Measurements from ENCODE around the gene TCF4. TPM values are rescaled to one million over a fixed set of nuclear protein-coding genes. Genes with fewer than 3 reads are reported as not detected.
A peak's percentile ranks its signal among the peaks of the same experiment; 100 is the strongest.

Gene TCF4
- total and polyA plus RNA-seq, 5 experiments from 2014 or later: 0.39 to 8.9 (median 1.1) TPM

DNA sequence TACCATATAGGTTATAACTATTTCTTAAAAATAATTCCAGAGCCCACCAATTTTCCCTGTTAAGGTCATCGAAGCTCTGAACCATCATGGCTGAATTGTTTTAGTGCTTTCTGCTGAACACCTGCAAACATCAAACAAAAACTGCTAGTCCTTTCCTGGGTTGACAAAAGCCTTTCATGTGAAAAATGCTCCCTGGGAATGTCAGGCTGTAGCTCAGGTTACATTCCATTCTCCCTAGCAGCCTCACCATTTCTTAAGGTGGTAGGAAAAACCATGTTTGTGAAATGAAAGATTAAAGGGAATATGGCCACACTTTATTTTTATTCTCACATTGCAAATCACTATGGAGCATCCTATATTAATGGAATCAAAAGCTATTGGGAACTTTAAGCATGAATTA lies 5.7 kb downstream of the TCF4 start:
- Mint-ChIP-seq H3K27ac (no peak overlapping the region), H3K4me1 (peaks cover 0 to 20% (median 10%) of the 10 kb centered on the region in 4 donors), H3K9me3 (peaks cover 0 to 4% (median 0%) of the 10 kb centered on the region in 9 donors), H3K4me3 (no peak overlapping the region), H3K36me3 (peaks cover 0 to 2% (median 0%) of the 10 kb centered on the region in 3 donors), H3K27me3 (peaks cover 20 to 30% (median 23%) of the 10 kb centered on the region in 5 donors)
- POLR2A ChIA-PET: no interaction called here
- DNase-seq (no peak), ATAC-seq (no peak)

GRCh38 chr18:55579501-55580270 lies 8.3 kb downstream of the TCF4 start:
- H3K36me3 Mint-ChIP-seq: no peaks in the 10 kb centered on the region
- peaks cover 0 to 8% (median 0%) of the 10 kb centered on the region in 4 donors for H3K4me1 Mint-ChIP-seq
- H3K27me3 Mint-ChIP-seq: peaks cover 0 to 8% (median 4%) of the 10 kb centered on the region in 5 donors
- no peak overlapping the region for H3K4me3 Mint-ChIP-seq
- peaks cover 0 to 2% (median 0%) of the 10 kb centered on the region in 9 donors for H3K9me3 Mint-ChIP-seq
- H3K27ac Mint-ChIP-seq: no peak overlapping the region
- DNase-seq (no peak), ATAC-seq (no peak)
- POLR2A ChIA-PET: no interaction called here

DNA sequence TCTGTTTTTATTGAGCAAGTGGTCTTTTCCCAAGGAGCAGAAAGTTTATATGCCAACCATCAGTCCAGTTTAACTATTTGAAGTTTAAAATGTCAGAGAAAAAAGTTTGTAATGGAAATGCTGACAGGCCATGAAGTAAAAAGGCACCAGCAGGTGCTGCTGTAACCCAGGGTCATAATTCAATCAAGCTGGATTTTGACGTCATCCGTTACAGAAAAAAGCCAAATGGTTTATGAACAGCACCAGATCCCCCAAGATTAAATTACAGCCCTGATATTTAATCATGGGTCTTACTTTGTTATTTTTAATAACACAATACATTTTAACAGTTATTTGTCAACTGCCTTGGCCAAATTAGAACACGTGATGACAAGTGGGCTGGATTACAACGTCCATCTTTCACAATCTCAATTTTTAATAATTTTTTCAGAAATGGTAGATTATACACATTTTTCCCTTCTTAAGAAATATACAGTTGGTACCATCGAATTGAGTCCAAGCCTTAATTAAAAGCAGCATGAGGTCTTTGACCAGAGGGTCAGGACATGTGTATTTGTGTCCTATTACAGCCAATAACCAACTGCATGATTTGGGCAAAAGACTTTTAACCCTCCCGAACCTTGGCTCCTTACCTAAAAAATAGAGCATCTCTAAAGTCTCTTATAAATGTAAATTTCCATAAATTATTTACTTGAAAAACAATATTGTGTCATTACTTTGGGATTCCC lies 10.0 kb downstream of the TCF4 start:
- ATAC-seq (no peak), DNase-seq (no peak)
- Mint-ChIP-seq H3K4me1 (peaks cover 0 to 8% (median 0%) of the 10 kb centered on the region in 4 donors), H3K4me3 (no peak overlapping the region), H3K27ac (no peak overlapping the region), H3K9me3 (no peaks in the 10 kb centered on the region), H3K36me3 (no peaks in the 10 kb centered on the region), H3K27me3 (peaks cover 0 to 6% (median 4%) of the 10 kb centered on the region in 5 donors)
- POLR2A ChIA-PET: no interaction called here

GRCh38 chr18:55576001-55576400 lies 12.0 kb downstream of the TCF4 start:
- POLR2A ChIA-PET: no interaction called here
- DNase-seq (no peak), ATAC-seq (no peak)
- H3K27me3 Mint-ChIP-seq: peaks cover 0 to 4% (median 0%) of the 10 kb centered on the region in 5 donors
- peaks cover 0 to 13% (median 0%) of the 10 kb centered on the region in 4 donors for H3K4me1 Mint-ChIP-seq
- peaks cover 0 to 4% (median 0%) of the 10 kb centered on the region in 9 donors for H3K9me3 Mint-ChIP-seq
- H3K27ac Mint-ChIP-seq: no peak overlapping the region
- no peak overlapping the region for H3K4me3 Mint-ChIP-seq
- H3K36me3 Mint-ChIP-seq: no peaks in the 10 kb centered on the region

DNA sequence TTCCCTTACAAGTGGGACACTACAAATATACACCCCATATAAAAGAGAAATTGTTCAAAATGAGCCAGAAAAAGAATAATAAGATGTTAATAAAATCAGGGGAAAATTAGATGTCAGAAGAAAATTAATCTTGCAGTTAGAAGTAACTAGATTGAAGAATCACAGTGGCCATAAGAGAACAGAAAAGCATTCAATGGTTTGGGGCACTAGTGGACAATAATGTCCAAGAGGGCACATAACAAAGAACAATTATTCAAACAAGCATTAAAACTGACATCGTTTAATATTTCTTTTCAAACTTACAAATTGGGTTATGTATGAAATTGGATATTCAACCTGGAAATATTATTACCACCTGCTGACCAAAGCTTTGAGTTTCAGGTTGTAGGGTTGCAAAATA lies 12.9 kb downstream of the TCF4 start:
- POLR2A ChIA-PET: no interaction called here
- DNase-seq (no peak), ATAC-seq (no peak)
- Mint-ChIP-seq H3K4me3 (no peak overlapping the region), H3K27me3 (peaks cover 0 to 4% (median 0%) of the 10 kb centered on the region in 5 donors), H3K27ac (no peak overlapping the region), H3K4me1 (peaks cover 0 to 16% (median 0%) of the 10 kb centered on the region in 4 donors), H3K9me3 (peaks cover 0 to 4% (median 0%) of the 10 kb centered on the region in 9 donors), H3K36me3 (no peaks in the 10 kb centered on the region)

DNA sequence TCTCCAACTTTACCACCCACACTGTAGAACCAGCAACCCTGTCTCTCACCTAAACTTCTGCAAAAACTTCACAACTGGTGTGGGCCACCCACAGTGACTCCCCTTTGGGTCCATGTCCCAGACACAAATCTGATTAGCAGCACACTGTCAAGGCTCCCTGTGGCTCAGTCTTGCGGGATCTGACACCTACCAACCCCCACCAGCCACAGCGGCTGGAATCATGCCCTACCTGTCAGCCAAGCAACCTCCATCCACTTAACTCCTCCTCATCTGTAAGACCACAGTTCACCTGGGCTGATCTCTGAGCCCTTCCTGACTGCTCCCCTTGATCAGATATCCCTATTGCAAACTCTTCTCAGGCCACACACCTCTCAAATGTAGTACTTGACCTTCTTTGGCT lies 14.6 kb downstream of the TCF4 start:
- peaks cover 0 to 16% (median 0%) of the 10 kb centered on the region in 4 donors for H3K4me1 Mint-ChIP-seq
- no peak for ATAC-seq
- H3K27me3 Mint-ChIP-seq: peaks cover 0 to 4% (median 0%) of the 10 kb centered on the region in 5 donors
- H3K27ac Mint-ChIP-seq: no peak overlapping the region
- H3K9me3 Mint-ChIP-seq: peaks cover 0 to 4% (median 0%) of the 10 kb centered on the region in 9 donors
- H3K36me3 Mint-ChIP-seq: no peaks in the 10 kb centered on the region
- POLR2A ChIA-PET: no interaction called here
- no peak overlapping the region for H3K4me3 Mint-ChIP-seq
- DNase-seq: no peak

- Mint-ChIP-seq H3K4me3 (no peak overlapping the region), H3K36me3 (no peaks in the 10 kb centered on the region), H3K27ac (no peak overlapping the region), H3K4me1 (peaks cover 0 to 14% (median 0%) of the 10 kb centered on the region in 4 donors), H3K9me3 (peaks cover 0 to 5% (median 0%) of the 10 kb centered on the region in 9 donors), H3K27me3 (peaks cover 0 to 4% (median 0%) of the 10 kb centered on the region in 5 donors)
- POLR2A ChIA-PET: no interaction called here
- no peak for ATAC-seq
- no peak for DNase-seq
These were observed 17.0 kb downstream of the TCF4 start for GRCh38 chr18:55570966-55571365.

DNA sequence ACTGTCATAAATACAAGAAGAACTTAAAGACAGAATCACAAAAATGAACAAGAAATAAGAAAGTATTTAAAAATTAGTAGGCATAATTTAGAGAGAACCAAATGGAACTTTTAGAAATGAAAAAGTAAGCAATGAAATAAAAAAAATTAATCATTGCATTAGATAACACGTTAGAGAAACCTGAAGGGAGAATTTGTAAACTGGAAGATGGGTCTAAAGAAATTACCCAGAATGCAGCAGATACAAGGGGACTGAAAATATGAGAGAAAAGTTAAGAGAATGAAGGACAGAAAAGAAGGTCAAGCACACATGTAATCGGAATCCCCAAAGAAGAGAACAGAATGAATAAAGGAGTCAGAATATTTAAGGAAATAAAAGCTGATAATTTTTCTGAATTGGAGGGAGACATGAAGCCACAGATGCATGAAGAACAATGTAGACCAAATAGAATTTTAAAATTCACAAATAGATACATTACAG lies 21.5 kb downstream of the TCF4 start:
- no peak for ATAC-seq
- DNase-seq: no peak
- Mint-ChIP-seq H3K4me3 (no peak overlapping the region), H3K27me3 (peaks cover 0 to 7% (median 0%) of the 10 kb centered on the region in 5 donors), H3K9me3 (peaks cover 0 to 9% (median 0%) of the 10 kb centered on the region in 9 donors), H3K27ac (no peak overlapping the region), H3K4me1 (peaks cover 0 to 5% (median 0%) of the 10 kb centered on the region in 4 donors), H3K36me3 (no peaks in the 10 kb centered on the region)
- POLR2A ChIA-PET: no interaction called here

- H3K4me1 Mint-ChIP-seq: no peaks in the 10 kb centered on the region
- H3K36me3 Mint-ChIP-seq: no peaks in the 10 kb centered on the region
- peaks cover 0 to 4% (median 0%) of the 10 kb centered on the region in 9 donors for H3K9me3 Mint-ChIP-seq
- ATAC-seq (no peak), DNase-seq (no peak)
- H3K4me3 Mint-ChIP-seq: no peak overlapping the region
- H3K27ac Mint-ChIP-seq: no peak overlapping the region
- peaks cover 0 to 11% (median 0%) of the 10 kb centered on the region in 5 donors for H3K27me3 Mint-ChIP-seq
- POLR2A ChIA-PET: no interaction called here
These were observed 28.3 kb downstream of the TCF4 start for GRCh38 chr18:55559739-55560138.

DNA sequence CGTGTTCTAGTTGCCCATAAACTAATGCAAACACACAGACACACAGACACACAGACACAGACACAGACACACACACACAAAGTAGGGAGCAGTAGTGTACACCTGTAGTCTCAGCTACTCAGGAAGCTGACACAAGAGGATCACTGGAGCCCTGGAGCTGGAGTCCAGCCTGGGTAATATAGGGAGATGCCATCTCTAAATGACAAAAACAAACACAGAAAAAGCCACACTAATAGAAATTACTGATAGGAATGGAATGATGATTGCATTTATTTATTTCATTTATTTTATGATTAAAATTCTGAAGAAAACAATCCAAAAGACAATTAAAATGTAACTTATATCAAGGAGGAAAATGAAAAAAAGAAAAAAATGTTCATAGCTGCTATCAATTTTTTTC lies 30.8 kb downstream of the TCF4 start:
- Mint-ChIP-seq H3K4me1 (no peaks in the 10 kb centered on the region), H3K9me3 (peaks cover 0 to 4% (median 0%) of the 10 kb centered on the region in 9 donors), H3K27ac (no peak overlapping the region), H3K36me3 (no peaks in the 10 kb centered on the region), H3K27me3 (peaks cover 0 to 4% (median 0%) of the 10 kb centered on the region in 5 donors), H3K4me3 (no peak overlapping the region)
- DNase-seq (no peak), ATAC-seq (no peak)
- POLR2A ChIA-PET: no interaction called here

DNA sequence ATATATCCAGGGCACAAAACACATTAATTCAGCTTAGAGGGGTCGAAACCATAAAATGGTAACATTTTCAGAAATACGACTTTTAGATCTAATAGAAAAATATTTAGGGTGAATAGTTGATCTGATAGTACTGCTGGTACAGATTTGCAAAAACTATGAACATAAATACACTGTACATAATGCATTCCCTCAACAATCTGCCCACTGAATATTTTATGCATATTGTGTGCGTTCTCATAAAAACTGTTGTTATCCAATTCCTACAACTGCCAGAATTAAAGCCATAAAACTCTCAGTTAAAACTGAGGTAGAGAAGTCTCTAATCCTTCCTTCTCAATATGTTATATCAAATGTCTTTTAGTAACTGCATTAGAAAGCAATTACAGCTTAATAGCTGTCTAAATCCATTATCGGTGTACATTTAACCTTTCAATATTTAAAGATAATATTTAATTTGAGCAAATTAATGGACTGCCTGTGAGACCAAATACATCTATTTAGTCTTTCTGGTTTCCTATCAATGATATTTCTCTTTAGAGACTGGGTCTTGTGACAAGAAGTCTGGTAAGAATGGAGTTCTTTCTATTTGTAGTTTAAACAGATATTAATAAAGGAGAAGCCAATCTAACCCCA lies 32.5 kb downstream of the TCF4 start:
- Mint-ChIP-seq H3K27ac (no peak overlapping the region), H3K4me3 (no peak overlapping the region), H3K27me3 (peaks cover 0 to 4% (median 0%) of the 10 kb centered on the region in 5 donors), H3K36me3 (no peaks in the 10 kb centered on the region), H3K9me3 (no peaks in the 10 kb centered on the region), H3K4me1 (no peaks in the 10 kb centered on the region)
- DNase-seq (no peak), ATAC-seq (no peak)
- POLR2A ChIA-PET: no interaction called here

DNA sequence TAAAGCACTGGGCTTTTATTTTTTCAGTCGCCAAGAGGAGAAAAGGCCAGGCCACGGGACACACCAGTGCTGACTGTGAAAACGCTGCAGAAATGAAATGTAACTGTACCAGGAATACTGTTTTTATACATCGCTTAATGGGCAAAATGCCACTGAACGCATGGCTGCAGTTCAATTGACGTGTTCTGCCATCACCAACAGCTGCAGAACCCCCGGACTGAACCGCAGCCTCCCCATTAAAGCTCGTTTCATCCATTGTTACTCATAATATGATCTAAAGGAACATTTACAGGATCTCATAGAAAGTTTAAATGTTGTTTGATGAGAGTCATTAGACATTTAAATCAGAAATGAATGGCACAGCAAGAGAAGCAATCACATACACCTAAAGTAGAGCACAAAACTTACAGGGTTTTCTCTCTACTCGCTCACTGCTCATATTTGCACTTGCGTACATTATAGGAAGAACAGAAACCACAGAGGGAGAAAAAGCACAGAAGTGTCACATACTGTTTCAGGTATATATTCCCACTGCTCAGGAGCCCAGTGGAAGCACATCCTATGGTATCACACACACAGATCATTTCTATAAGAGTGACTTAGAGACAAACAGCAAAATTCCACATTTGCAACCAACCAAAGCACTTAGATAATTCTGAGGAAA lies 35.3 kb downstream of the TCF4 start:
- no peaks in the 10 kb centered on the region for H3K4me1 Mint-ChIP-seq
- no peak for ATAC-seq
- DNase-seq: no peak
- peaks cover 0 to 4% (median 0%) of the 10 kb centered on the region in 5 donors for H3K27me3 Mint-ChIP-seq
- no peak overlapping the region for H3K27ac Mint-ChIP-seq
- H3K9me3 Mint-ChIP-seq: no peaks in the 10 kb centered on the region
- peak overlapping the region in 1 of 10 donors; percentile 33 for H3K4me3 Mint-ChIP-seq
- no peaks in the 10 kb centered on the region for H3K36me3 Mint-ChIP-seq
- POLR2A ChIA-PET: no interaction called here
